IPS DF 6.9 (cell line): ENCODE results near the gene FBXO31.
"Not testable (repeated sequence)": the region's sequence is repeated elsewhere in the genome, so short reads cannot be mapped to it uniquely, and the experiment has no call there.

ENCODE experiments used
- DNase-seq: peaks from one replicate; pipeline ENCODE4 v3.0.0-alpha.2; 2013; ENCODE audit warnings: low read depth, low spot score
- H3K27ac ChIP-seq: one replicate; pipeline ENCODE4 v1.5.1; 2013; ENCODE audit warnings: low read length, control low read depth
- H3K27me3 ChIP-seq: 2 replicates; pipeline ENCODE4 v1.6.1; 2013; ENCODE audit warnings: mild to moderate bottlenecking, low read length; ENCODE audit not compliant: control insufficient read depth, insufficient read depth
- H3K36me3 ChIP-seq: 2 replicates; pipeline ENCODE4 v1.6.1; 2013; ENCODE audit warnings: low read length; ENCODE audit not compliant: control insufficient read depth, insufficient read depth
- H3K4me1 ChIP-seq: 2 replicates; pipeline ENCODE4 v1.6.1; 2013; ENCODE audit warnings: low read length; ENCODE audit not compliant: control insufficient read depth, insufficient read depth
- H3K4me3 ChIP-seq: 2 replicates; pipeline ENCODE4 v1.5.1; 2013; ENCODE audit warnings: mild to moderate bottlenecking, low read length
- H3K9me3 ChIP-seq: 2 replicates; pipeline ENCODE4 v1.6.1; 2013; ENCODE audit warnings: low read length, inconsistent platforms; ENCODE audit not compliant: control insufficient read depth, insufficient read depth
- WGBS: extraction: QIAGEN DNeasy Blood & Tissue Kit; methylation state at CpG from one replicate; pipeline ENCODE4 v1.1.7; 2013; ENCODE audit warnings: mixed read lengths, missing lambda C conversion rate; ENCODE audit not compliant: insufficient read length, insufficient coverage; 5-methylcytosine and 5-hydroxymethylcytosine counted together

The FBXO31 gene

DNA sequence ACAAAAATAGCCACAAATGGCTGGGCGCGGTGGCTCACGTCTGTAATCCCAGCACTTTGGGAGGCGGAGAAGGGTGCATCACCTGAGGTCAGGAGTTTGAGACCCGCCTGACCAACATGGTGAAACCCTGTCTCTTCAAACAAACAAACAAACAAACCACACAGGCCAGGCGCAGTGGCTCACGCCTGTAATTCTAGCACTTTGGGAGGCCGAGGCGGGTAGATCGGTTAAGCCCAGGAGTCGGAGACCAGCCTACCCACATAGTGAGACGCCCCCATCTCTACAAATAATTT lies 1.2 kb upstream of the FBXO31 start:
- not testable (repeated sequence) for H3K9me3 ChIP-seq, DNase-seq, H3K36me3 ChIP-seq, H3K27ac ChIP-seq, H3K4me1 ChIP-seq, H3K27me3 ChIP-seq
- H3K4me3 ChIP-seq, result peak overlapping the region; percentile 88; the same call in 1 of the 2 replicates
- no CpG with 5 or more reads among the region's 12 CpGs for WGBS

DNA sequence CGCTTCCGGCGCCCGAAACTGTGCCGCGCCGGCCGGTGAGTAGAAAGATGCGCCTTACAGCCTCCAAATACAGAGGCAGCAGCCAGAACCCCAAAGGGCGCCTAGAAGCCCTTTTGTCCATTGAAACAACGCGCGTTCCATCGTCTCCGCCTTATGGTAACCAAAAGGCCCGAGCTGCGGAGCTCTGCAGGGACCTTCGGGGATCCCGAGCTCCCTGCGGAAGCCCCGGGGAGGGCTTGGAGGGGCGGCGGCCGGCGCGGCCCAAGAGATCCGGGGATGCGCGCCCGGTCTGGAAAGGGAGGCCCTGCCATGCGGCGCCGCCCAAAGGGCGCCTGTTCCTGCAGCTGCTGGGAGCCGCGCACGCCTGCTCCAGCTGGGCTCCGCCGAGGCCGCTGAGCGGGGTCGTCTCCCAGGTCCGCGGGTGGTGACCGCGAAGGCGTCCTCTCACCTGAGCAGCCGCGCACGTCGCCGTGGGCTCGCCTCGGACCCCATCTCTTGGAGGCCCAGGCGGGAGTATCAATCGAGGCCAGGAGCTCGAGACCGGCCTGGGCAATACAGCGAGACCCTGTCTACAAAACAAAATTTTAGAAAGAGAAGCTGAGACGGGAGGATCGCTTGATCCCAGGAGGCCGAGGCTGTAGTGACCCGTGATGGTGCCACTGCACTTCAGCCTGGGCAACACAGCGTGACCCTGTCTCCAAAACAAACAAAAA lies 742 bp upstream of the FBXO31 start:
- Histone ChIP-seq H3K27ac (no peak overlapping the region), H3K4me1 (peaks cover 2% of the 10 kb centered on the region; the same call in 1 of the 2 replicates), H3K4me3 (peak overlapping the region; percentile 88), H3K27me3 (no peaks in the 10 kb centered on the region), H3K9me3 (no peaks in the 10 kb centered on the region), H3K36me3 (no peaks in the 10 kb centered on the region)
- DNase-seq, result no peak
- no CpG with 5 or more reads among the region's 64 CpGs for WGBS

DNA sequence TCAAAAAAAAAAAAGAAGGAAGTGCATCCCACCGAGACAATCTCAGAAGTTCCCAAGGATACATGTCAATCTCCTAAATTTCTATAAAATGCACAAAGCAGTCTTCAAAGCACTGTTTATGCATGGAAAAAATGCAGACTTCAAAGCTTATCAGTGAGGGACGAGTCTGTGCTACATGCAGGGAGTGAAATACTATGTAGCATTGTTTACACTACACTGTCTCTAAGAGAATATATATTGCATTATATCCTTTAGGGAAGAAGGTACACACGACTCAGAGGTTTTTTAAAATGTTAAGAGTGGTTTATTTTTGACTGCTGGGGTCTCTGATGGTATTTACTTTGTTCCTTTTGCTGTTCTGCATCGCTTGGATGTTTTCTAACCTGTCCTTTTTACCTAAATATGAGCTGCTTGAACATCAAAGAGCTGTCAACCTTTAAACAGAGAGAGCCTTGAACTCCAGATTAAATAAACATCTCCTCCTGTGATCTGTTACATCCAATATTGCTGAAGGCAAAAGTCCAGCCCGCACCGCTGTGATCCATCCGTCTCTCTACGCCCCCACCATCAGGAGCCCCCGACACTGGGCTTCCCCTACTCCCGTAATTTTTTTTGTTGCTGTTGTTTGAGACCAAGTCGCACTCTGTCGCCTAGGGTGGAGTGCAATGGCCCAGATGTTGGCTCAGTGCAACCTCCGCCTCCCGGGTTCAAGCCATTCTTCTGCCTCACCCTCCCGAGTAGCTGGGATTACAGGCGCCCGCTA lies 1.4 kb downstream of the FBXO31 start:
- H3K36me3 ChIP-seq, result no peaks in the 10 kb centered on the region
- no peak for DNase-seq
- no peak overlapping the region for H3K27ac ChIP-seq
- no peaks in the 10 kb centered on the region for H3K9me3 ChIP-seq
- WGBS, result no CpG with 5 or more reads among the region's 17 CpGs
- no peaks in the 10 kb centered on the region for H3K27me3 ChIP-seq
- H3K4me1 ChIP-seq, result no peaks in the 10 kb centered on the region
- H3K4me3 ChIP-seq, result peak overlapping the region; percentile 88; the same call in 1 of the 2 replicates

DNA sequence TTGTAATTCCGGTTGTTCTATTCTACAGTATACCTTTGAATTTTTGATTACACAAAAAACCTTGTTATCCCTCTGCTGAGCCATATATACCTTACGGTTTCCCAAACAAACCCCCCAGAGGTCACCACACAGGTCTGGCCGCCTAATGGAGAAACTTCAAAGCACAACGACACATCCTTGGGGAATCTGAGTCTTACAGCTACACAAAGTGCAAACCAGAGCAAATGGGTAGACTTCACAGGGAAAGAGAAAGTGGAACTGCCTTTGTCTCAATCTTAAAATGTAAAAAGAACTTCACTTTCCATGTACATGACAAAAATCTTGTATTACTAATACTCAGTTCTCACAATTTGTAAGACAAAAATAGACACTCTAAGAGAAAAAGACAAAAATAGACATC lies 2.7 kb downstream of the FBXO31 start:
- DNase-seq, result no peak
- H3K36me3 ChIP-seq, result no peaks in the 10 kb centered on the region
- no peak overlapping the region for H3K27ac ChIP-seq
- H3K4me1 ChIP-seq, result no peaks in the 10 kb centered on the region
- no CpG with 5 or more reads among the region's 4 CpGs for WGBS
- no peaks in the 10 kb centered on the region for H3K27me3 ChIP-seq
- no peak overlapping the region for H3K4me3 ChIP-seq
- no peaks in the 10 kb centered on the region for H3K9me3 ChIP-seq

DNA sequence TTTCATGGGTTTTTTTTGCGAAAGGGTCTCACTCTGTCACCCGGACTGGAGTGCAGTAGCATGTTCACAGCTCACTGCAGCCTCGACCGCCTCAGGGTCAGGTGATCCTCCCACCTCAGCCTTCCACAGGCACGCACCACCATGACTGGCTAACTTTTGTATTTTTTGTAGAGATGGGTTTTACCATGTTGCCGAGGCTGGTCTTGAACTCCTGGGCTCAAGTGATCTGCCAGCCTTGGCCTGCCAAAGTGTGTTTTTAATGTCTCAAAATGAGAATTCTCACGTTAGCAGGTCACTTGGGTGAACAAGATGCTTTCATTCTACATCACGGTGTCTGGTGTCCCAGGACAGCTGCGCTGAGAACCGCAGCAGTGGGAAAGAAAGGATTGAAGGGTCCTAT lies 3.2 kb downstream of the FBXO31 start:
- H3K27ac ChIP-seq, result no peak overlapping the region
- no peak for DNase-seq
- H3K4me3 ChIP-seq, result no peak overlapping the region

DNA sequence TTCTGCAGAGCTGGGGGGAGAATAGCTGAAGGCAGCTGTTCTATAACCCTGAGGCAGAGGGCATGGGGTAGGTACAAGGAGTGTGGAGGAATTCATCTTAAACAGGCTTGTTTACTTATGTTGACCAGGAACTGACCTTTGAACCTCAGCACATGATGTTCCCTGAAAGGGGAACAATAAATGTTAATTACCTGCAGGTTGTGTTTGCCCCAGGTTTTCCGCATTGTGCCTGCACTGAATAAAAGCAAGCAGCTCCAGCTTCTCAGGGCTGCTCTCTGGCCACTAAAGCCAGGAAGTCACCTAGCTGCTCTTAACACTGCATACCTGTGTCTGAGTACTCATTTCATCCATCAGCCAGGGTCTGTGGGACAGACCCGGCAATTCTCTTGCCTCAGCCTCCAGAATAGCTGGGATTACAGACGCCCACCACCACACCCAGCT lies 4.2 kb downstream of the FBXO31 start:
- H3K27me3 ChIP-seq, H3K4me3 ChIP-seq, H3K36me3 ChIP-seq, H3K4me1 ChIP-seq, H3K9me3 ChIP-seq, DNase-seq, H3K27ac ChIP-seq: not testable (repeated sequence)
- WGBS, result no CpG with 5 or more reads among the region's 3 CpGs

More for the DNA sequence above, 3.2 kb downstream of the FBXO31 start:
- Histone ChIP-seq H3K27me3 (no peaks in the 10 kb centered on the region), H3K9me3 (no peaks in the 10 kb centered on the region), H3K4me1 (no peaks in the 10 kb centered on the region), H3K36me3 (no peaks in the 10 kb centered on the region)
- no CpG with 5 or more reads among the region's 10 CpGs for WGBS

DNA sequence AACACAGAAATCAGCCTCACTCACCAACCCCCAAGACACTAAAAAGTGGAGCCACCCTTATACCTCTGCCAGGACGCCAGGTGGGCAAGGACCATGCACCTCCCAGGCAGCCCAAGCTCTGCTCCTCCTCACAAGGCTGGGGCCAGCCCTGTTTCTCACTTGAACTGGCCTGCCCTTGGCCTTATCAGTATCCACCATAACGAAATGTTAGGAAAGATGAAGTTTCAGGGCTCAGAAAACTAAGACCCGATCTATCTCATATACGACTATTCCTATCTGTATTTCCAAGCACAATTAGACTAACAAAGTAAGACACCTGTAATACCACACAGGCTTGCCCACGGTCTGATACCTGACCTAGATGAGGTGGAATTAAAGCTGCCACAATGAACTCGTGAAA lies 6.9 kb downstream of the FBXO31 start:
- H3K27me3 ChIP-seq, result no peaks in the 10 kb centered on the region
- no peaks in the 10 kb centered on the region for H3K9me3 ChIP-seq
- no peak overlapping the region for H3K27ac ChIP-seq
- no peak for DNase-seq
- H3K4me3 ChIP-seq, result no peak overlapping the region
- no peaks in the 10 kb centered on the region for H3K4me1 ChIP-seq
- H3K36me3 ChIP-seq, result no peaks in the 10 kb centered on the region
- WGBS, result no CpG with 5 or more reads among the region's 6 CpGs

DNA sequence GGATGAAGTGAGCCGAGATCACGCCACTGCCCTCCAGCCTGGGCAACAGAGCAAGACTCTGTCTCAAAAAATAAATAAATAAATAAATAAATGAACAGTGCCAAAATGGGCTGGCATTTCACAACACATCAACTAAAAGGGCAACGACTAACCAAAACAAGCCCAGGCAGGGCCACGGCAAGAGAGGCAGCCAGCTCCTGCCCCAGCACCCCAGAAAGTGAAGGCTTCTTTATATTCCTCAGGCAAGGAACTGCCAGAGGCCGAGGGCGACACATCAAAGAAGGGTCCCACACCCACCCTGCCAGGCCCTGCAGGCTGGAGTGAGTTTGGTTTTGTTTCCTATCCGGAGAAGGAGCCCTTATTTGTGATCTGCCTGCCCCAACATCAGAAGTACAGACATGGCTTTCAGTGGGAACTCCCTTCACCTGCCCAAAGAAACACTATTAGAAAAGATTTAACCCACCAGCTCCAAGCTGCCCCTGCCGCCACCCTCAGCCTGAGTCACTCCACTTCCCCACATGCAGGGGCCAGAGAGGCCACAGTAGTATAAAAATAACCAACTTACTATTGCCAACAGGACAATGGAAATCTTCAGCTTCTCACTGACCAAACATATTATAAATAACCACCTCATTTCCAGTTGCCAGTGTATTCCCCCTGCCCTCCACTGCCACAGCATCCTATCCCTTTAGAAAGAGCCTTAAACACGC lies 8.0 kb downstream of the FBXO31 start:
- Histone ChIP-seq H3K4me1 (no peaks in the 10 kb centered on the region), H3K4me3 (no peak overlapping the region), H3K27me3 (no peaks in the 10 kb centered on the region), H3K36me3 (no peaks in the 10 kb centered on the region), H3K27ac (no peak overlapping the region), H3K9me3 (no peaks in the 10 kb centered on the region)
- no CpG with 5 or more reads among the region's 9 CpGs for WGBS
- no peak for DNase-seq

DNA sequence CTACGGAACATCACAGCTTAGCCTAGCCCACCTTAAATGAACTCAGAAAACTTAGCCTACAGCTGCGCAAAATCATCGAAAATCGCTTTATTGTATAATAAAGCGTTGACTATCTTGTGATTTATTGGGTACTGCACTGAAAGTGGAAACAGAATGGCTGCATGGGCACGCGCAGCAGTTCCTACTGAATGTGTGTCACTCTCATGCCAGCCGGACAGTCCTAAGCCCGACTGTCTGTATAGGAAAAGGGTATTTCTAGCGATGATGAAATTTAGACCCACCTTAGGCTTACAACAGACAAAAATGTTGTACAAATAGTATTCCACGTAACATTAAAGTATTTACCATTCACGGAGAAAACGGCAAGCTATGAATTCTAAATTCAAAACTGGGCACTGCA lies 9.3 kb downstream of the FBXO31 start:
- Histone ChIP-seq H3K36me3 (no peaks in the 10 kb centered on the region), H3K4me3 (no peak overlapping the region), H3K9me3 (no peaks in the 10 kb centered on the region), H3K4me1 (no peaks in the 10 kb centered on the region; the same call in 1 of the 2 replicates), H3K27me3 (no peaks in the 10 kb centered on the region), H3K27ac (no peak overlapping the region)
- no CpG with 5 or more reads among the region's 13 CpGs for WGBS
- DNase-seq, result no peak

DNA sequence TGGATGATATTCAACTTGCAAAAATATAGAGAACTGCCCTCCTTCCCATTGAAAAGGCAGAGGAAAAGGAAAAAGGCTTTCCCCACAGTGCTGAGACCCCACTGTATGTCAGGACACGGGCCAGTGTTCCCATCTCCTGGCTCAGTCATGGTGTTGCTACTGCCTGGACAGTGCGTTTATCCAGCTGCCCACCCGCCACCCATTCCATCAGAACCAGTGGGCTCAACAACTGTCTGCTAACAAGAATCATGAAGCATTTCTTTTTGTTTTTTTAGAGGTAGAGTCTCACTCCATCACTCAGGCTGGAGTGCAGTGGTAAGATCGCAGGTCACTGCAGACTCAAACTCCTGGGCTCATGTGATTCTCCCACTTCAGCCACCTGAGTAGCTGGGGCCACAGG lies 11.3 kb downstream of the FBXO31 start:
- Histone ChIP-seq H3K9me3 (no peaks in the 10 kb centered on the region), H3K4me3 (no peak overlapping the region), H3K27me3 (no peaks in the 10 kb centered on the region), H3K4me1 (no peaks in the 10 kb centered on the region; the same call in 1 of the 2 replicates), H3K27ac (no peak overlapping the region), H3K36me3 (no peaks in the 10 kb centered on the region)
- DNase-seq, result no peak
- no CpG with 5 or more reads among the region's 4 CpGs for WGBS
